Measurements from ENCODE around the gene MMP20. TPM values are rescaled to one million over a fixed set of nuclear protein-coding genes. Genes with fewer than 3 reads are reported as not detected.

The MMP20 gene
- total and polyA plus RNA-seq, 2 of the 13 experiments (the other 11 are each of a cell fraction or from before 2014, with no cell fraction given), result 0.05 TPM; not detected in 1

- TF ChIP-seq TFDP1 (CRISPR knock-in tag; IDR thresholded peaks at IDR 0.05; ENCODE audit: borderline replicate concordance), result 0 out of 2 replicates have a peak, but pooled peaks have one; percentile 16
- no peak for TF ChIP-seq POLR2AphosphoS2 (IDR thresholded peaks at IDR 0.05; ENCODE audit: low read depth, low read length)
- TF ChIP-seq PRMT3 (CRISPR knock-in tag; IDR thresholded peaks at IDR 0.05; ENCODE audit: borderline replicate concordance, low read depth), result no peak
- no peak for TF ChIP-seq BRD4 (CRISPR knock-in tag; IDR thresholded peaks at IDR 0.05)
- TF ChIP-seq PPARG (CRISPR knock-in tag; conservative IDR thresholded peaks at IDR 0.05), result no peak
- TF ChIP-seq ZNF691 (CRISPR knock-in tag; IDR thresholded peaks at IDR 0.05; ENCODE audit: borderline replicate concordance, low read depth), result no peak
- no peak for TF ChIP-seq ZNF678 (CRISPR knock-in tag; IDR thresholded peaks at IDR 0.05)
- TF ChIP-seq JUNB (CRISPR knock-in tag; IDR thresholded peaks at IDR 0.05; ENCODE audit: borderline replicate concordance), result no peak
- TF ChIP-seq MYC (CRISPR knock-in tag; IDR thresholded peaks at IDR 0.05; ENCODE audit: borderline replicate concordance), result no peak
- TF ChIP-seq SUZ12 (IDR thresholded peaks at IDR 0.05; ENCODE audit: low read depth, low read length), result no peak
- no peak for TF ChIP-seq ZNF660 (CRISPR knock-in tag; IDR thresholded peaks at IDR 0.05; ENCODE audit: borderline replicate concordance, low read depth)
- TF ChIP-seq DMAP1 (CRISPR knock-in tag; IDR thresholded peaks at IDR 0.05), result peak; percentile 53; the same call in 1 of the 2 replicates
- TF ChIP-seq ZNF547 (CRISPR knock-in tag; IDR thresholded peaks at IDR 0.05), result no peak
- TF ChIP-seq TEF (CRISPR knock-in tag; IDR thresholded peaks at IDR 0.05), result no peak
- TF ChIP-seq HNF1A (IDR thresholded peaks at IDR 0.05; ENCODE audit: low read depth), result no peak
- no peak; the same call in 1 of the 2 replicates for TF ChIP-seq HNF1A (CRISPR knock-in tag; IDR thresholded peaks at IDR 0.05; ENCODE audit: borderline replicate concordance)
- no peak for TF ChIP-seq MAF1 (CRISPR knock-in tag; IDR thresholded peaks at IDR 0.05; ENCODE audit: borderline replicate concordance)
- TF ChIP-seq ZNF296 (CRISPR knock-in tag; conservative IDR thresholded peaks at IDR 0.05), result no peak
- no peak for TF ChIP-seq AFF4 (CRISPR knock-in tag; IDR thresholded peaks at IDR 0.05)
- no peak for TF ChIP-seq ZNF616 (CRISPR knock-in tag; IDR thresholded peaks at IDR 0.05; ENCODE audit: low read depth)
- no peak for TF ChIP-seq TSC22D2 (CRISPR knock-in tag; IDR thresholded peaks at IDR 0.05; ENCODE audit: borderline replicate concordance)
These were observed 22.0 kb downstream of the MMP20 start (continued) for GRCh38 chr11:102603091-102603490.

Data from HepG2 (cell line).